K562 (cell line): ENCODE measurements around the gene C6orf163. TPM values are rescaled to one million over a fixed set of nuclear protein-coding genes. Genes with fewer than 3 reads are reported as not detected.

Experiments used
- ATF7 ChIP-seq: fragments of 450-650 bp; IDR thresholded peaks from 2 replicates; pipeline ENCODE4 v1.7.1; 2014; ENCODE audit warnings: mild to moderate bottlenecking, moderate library complexity
- CCNT2 ChIP-seq: IDR thresholded peaks from 2 replicates; pipeline ENCODE4 v1.6.1; 2011; ENCODE audit warnings: borderline replicate concordance, low read depth, mild to moderate bottlenecking, moderate library complexity, mixed read lengths, low read length; ENCODE audit not compliant: insufficient read length; ENCODE audit errors: extremely low read depth
- ELF1 ChIP-seq: fragments of 200-800 bp; sonication (Bioruptor generic); IDR thresholded peaks from 2 replicates; pipeline ENCODE4 v1.6.1; 2016; ENCODE audit warnings: missing genetic modification characterization, missing compliant biosample characterization
- ETS2 ChIP-seq: IDR thresholded peaks from 2 replicates; pipeline ENCODE4 v1.6.1; 2016; ENCODE audit warnings: borderline replicate concordance, missing genetic modification characterization, mild to moderate bottlenecking, moderate library complexity, missing compliant biosample characterization; ENCODE audit not compliant: poor library complexity, severe bottlenecking
- FOSL1 ChIP-seq: fragments of 200-800 bp; sonication (Bioruptor generic); conservative IDR thresholded peaks from 2 replicates; pipeline ENCODE4 v1.6.1; 2016; ENCODE audit warnings: missing genetic modification characterization, missing compliant biosample characterization
- FOXJ3 ChIP-seq: sonication (generic); formaldehyde crosslinking; IDR thresholded peaks from 2 replicates; pipeline ENCODE4 v1.4.0; 2020; ENCODE audit warnings: mild to moderate bottlenecking, missing genetic modification reagents
- HNRNPL ChIP-seq: fragments of 200-400 bp; formaldehyde crosslinking; IDR thresholded peaks from 2 replicates; pipeline ENCODE4 v1.6.1; 2017; ENCODE audit warnings: low read depth, mild to moderate bottlenecking, low read length
- HOXB6 ChIP-seq: fragments of 250-450 bp; sonication (Bioruptor Pico); IDR thresholded peaks from 2 replicates; pipeline ENCODE4 v1.5.1; 2022; ENCODE audit warnings: mild to moderate bottlenecking, borderline replicate concordance
- NFE2 ChIP-seq: IDR thresholded peaks from 2 replicates; pipeline ENCODE4 v1.6.1; 2014; ENCODE audit warnings: antibody characterized with exemption, low read depth
- POLR2H ChIP-seq: IDR thresholded peaks from 2 replicates; pipeline ENCODE4 v1.6.1; 2016; ENCODE audit warnings: missing genetic modification characterization, low read depth, mild to moderate bottlenecking, control low read depth, missing compliant biosample characterization, moderate library complexity
- RAD21 ChIP-seq, 2 experiments: fragments of 250-450 bp in 1 of 2; fragments of 450-650 bp in 1 of 2; sonication (Bioruptor Pico) in 1 of 2; formaldehyde crosslinking in 1 of 2; IDR thresholded peaks in 1 of 2; conservative IDR thresholded peaks in 1 of 2; 2 replicates each; pipeline versions ENCODE4 v1.4.0 to v1.8.0; 2020 to 2022; ENCODE audit warnings: mild to moderate bottlenecking in 2 of 2, moderate library complexity in 1 of 2
- RNF2 ChIP-seq: sonication (generic); IDR thresholded peaks from 2 replicates; pipeline ENCODE4 v1.6.1; 2016
- SMARCA4 ChIP-seq: fragments of 450-650 bp; IDR thresholded peaks from 2 replicates; pipeline ENCODE4 v1.6.1; 2016
- SREBF2 ChIP-seq: sonication (generic); formaldehyde crosslinking; IDR thresholded peaks from 2 replicates; pipeline ENCODE4 v1.4.0; 2020; ENCODE audit warnings: mild to moderate bottlenecking, missing genetic modification reagents
- TBL1XR1 ChIP-seq, 2 experiments: IDR thresholded peaks; 2 replicates each; pipeline ENCODE4 v1.6.1; 2012; ENCODE audit warnings: improper control_type of control experiment in 2 of 2, low read length in 2 of 2, mild to moderate bottlenecking in 1 of 2
- TRIM28 ChIP-seq: fragments of 450-650 bp; IDR thresholded peaks from 2 replicates; pipeline ENCODE4 v1.6.1; 2017
- ZNF507 ChIP-seq: conservative IDR thresholded peaks from 2 replicates; pipeline ENCODE4 v1.6.1; 2017; ENCODE audit warnings: missing genetic modification characterization, missing compliant biosample characterization
- polyA plus RNA-seq, 8 experiments: library from polyadenylated mRNA; depleted of rRNA in 4 of 8; stranded (reverse) in 5 of 8; unstranded in 3 of 8; fragments of >200 nt; fragmentation: Nextera tagmentation in 2 of 8; fragmentation: Illumina TruSeq in 1 of 8; extraction: Ambion mirVana in 2 of 8; extraction: Trizol in 1 of 8; gene quantifications; 2 replicates each; pipeline versions ENCODE4 v1.2.1 to v1.2.3, GENCODE V29; 2011 to 2014; ENCODE audit warnings: inconsistent platforms in 1 of 8, missing spikeins in 1 of 8
- total RNA-seq, 7 experiments: library from RNA; depleted of rRNA in 6 of 7; stranded (reverse); fragments of >200 nt in 6 of 7; fragmentation: Illumina TruSeq in 2 of 7; extraction: Trizol in 2 of 7; gene quantifications; 2 replicates each; pipeline versions ENCODE4 v1.2.1 to v1.2.3, GENCODE V29; 2011 to 2021; ENCODE audit warnings: low replicate concordance in 1 of 7
- TF ChIP-seq, protein P1 (sequence below), 2 experiments: fragments of 450-650 bp; IDR thresholded peaks; 2 replicates each; pipeline ENCODE4 v1.6.1; 2016
- TF ChIP-seq, protein P2 (sequence below): fragments of 200-800 bp; sonication (Bioruptor generic); IDR thresholded peaks from 2 replicates; pipeline ENCODE4 v1.6.1; 2017; ENCODE audit warnings: missing genetic modification characterization, missing compliant biosample characterization
- TF ChIP-seq, protein P3 (sequence below), 2 experiments: fragments of 450-650 bp; conservative IDR thresholded peaks; 2 replicates each; pipeline ENCODE4 v1.6.1; 2017; ENCODE audit warnings: mild to moderate bottlenecking in 2 of 2, moderate library complexity in 2 of 2
- TF ChIP-seq, protein P4 (sequence below): fragments of 450-650 bp; IDR thresholded peaks from 2 replicates; pipeline ENCODE4 v1.6.1; 2016; ENCODE audit warnings: low read depth, mild to moderate bottlenecking, moderate library complexity
- TF ChIP-seq, protein P5 (sequence below): sonication (generic); formaldehyde crosslinking; IDR thresholded peaks from 2 replicates; pipeline ENCODE4 v1.8.1; 2023; ENCODE audit warnings: mild to moderate bottlenecking, missing genetic modification reagents, moderate library complexity

C6orf163 gene
- total and polyA plus RNA-seq, 9 of the 15 experiments (the other 6 are each of a cell fraction or from before 2014, with no cell fraction given) = 0.67 to 4.7 (median 1.5) TPM

DNA sequence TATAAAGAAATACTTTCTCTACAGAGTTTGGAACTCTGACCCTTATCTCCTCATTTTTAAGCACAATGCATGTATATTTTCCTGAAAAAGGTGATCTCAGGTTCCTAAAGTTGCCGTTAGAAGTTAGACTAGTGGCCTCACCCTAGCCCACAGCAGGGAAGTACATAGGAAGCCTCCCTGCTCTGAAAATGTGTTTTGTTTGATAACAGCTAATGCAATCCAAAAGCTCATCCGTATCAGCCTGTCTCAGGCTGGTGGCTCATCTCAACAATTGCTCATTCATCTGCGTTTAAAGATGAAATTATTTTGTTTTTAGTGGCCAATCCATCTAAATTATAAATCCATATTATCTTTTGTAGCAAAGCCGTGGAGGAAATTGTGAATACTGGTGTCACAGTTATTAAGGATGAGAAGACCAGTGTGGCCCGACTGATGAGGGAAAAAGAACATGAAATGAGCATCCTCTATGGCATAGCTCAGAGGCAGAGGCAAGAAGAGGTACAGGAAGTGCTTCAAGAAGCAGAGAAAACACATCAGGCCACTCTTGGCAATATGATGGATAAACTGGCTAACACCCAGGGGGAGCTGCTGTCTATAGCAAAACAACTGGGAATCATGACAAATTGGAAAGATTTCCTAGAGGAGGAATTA lies 20.1 kb downstream of the C6orf163 start (continued):
- TF ChIP-seq, protein P1, sequence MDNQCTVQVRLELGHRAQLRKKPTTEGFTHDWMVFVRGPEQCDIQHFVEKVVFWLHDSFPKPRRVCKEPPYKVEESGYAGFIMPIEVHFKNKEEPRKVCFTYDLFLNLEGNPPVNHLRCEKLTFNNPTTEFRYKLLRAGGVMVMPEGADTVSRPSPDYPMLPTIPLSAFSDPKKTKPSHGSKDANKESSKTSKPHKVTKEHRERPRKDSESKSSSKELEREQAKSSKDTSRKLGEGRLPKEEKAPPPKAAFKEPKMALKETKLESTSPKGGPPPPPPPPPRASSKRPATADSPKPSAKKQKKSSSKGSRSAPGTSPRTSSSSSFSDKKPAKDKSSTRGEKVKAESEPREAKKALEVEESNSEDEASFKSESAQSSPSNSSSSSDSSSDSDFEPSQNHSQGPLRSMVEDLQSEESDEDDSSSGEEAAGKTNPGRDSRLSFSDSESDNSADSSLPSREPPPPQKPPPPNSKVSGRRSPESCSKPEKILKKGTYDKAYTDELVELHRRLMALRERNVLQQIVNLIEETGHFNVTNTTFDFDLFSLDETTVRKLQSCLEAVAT (IDR thresholded peaks at IDR 0.05) = no peak
- TF ChIP-seq SREBF2 (CRISPR knock-in tag) (no peak), FOXJ3 (no peak), ETS2 (tag) (no peak), CCNT2 (peak; percentile 77), SMARCA4 (peak; percentile 95), ATF7 (peak; percentile 42; the same call in 1 of the 2 replicates), TRIM28 (no peak), RAD21 (CRISPR knock-in tag; conservative IDR thresholded peaks at IDR 0.05 in 1 of 2, IDR thresholded peaks at IDR 0.05 in 1 of 2) (0 out of 4 replicates have a peak, but pooled peaks of 1 of the 2 experiments have one; percentile 5), RNF2 (peak; percentile 67; the same call in 1 of the 2 replicates), ZNF507 (no peak), NFE2 (peak; percentile 47; the same call in 1 of the 2 replicates), HOXB6 (CRISPR knock-in tag) (no peak), ELF1 (tag) (no peak), HNRNPL (no peak), FOSL1 (peak; percentile 80), TBL1XR1 (IDR thresholded peaks at IDR 0.05; ENCODE audit: low read length in 2 of 2) (peak in 1 of 2 experiments; percentile 78; a peak in 1 of 4 replicates), POLR2H (tag) (no peak)
- TF ChIP-seq, protein P2, sequence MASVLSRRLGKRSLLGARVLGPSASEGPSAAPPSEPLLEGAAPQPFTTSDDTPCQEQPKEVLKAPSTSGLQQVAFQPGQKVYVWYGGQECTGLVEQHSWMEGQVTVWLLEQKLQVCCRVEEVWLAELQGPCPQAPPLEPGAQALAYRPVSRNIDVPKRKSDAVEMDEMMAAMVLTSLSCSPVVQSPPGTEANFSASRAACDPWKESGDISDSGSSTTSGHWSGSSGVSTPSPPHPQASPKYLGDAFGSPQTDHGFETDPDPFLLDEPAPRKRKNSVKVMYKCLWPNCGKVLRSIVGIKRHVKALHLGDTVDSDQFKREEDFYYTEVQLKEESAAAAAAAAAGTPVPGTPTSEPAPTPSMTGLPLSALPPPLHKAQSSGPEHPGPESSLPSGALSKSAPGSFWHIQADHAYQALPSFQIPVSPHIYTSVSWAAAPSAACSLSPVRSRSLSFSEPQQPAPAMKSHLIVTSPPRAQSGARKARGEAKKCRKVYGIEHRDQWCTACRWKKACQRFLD = peak; percentile 49; the same call in 1 of the 2 replicates
- TF ChIP-seq, protein P3, sequence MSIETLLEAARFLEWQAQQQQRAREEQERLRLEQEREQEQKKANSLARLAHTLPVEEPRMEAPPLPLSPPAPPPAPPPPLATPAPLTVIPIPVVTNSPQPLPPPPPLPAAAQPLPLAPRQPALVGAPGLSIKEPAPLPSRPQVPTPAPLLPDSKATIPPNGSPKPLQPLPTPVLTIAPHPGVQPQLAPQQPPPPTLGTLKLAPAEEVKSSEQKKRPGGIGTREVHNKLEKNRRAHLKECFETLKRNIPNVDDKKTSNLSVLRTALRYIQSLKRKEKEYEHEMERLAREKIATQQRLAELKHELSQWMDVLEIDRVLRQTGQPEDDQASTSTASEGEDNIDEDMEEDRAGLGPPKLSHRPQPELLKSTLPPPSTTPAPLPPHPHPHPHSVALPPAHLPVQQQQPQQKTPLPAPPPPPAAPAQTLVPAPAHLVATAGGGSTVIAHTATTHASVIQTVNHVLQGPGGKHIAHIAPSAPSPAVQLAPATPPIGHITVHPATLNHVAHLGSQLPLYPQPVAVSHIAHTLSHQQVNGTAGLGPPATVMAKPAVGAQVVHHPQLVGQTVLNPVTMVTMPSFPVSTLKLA (conservative IDR thresholded peaks at IDR 0.05) = peak in 1 of 2 experiments; percentile 27; a peak in 1 of 4 replicates
- TF ChIP-seq, protein P4, sequence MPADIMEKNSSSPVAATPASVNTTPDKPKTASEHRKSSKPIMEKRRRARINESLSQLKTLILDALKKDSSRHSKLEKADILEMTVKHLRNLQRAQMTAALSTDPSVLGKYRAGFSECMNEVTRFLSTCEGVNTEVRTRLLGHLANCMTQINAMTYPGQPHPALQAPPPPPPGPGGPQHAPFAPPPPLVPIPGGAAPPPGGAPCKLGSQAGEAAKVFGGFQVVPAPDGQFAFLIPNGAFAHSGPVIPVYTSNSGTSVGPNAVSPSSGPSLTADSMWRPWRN = no peak; the same call in 1 of the 2 replicates
- TF ChIP-seq, protein P5, sequence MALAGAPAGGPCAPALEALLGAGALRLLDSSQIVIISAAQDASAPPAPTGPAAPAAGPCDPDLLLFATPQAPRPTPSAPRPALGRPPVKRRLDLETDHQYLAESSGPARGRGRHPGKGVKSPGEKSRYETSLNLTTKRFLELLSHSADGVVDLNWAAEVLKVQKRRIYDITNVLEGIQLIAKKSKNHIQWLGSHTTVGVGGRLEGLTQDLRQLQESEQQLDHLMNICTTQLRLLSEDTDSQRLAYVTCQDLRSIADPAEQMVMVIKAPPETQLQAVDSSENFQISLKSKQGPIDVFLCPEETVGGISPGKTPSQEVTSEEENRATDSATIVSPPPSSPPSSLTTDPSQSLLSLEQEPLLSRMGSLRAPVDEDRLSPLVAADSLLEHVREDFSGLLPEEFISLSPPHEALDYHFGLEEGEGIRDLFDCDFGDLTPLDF = peak; percentile 31; the same call in 1 of the 2 replicates
